NCI-H1092 (cell line): ENCODE data around the gene BGLAP.
A peak's percentile ranks its signal among the peaks of the same experiment; 100 is the strongest.
"Not testable (repeated sequence)": the region's sequence is repeated elsewhere in the genome, so short reads cannot be mapped to it uniquely, and the experiment has no call there.

Experiments
- DNase-seq: peaks from one replicate; lab custom pipeline; 2025; lab: John Stamatoyannopoulos, UW

Gene BGLAP

GRCh38 chr1:156241926-156242325 is at the start of gene BGLAP:
TSS of gene BGLAP (plus strand) at chr1:156242184. CDS start at chr1:156242232, 48 bp downstream.
- DNase-seq, result no peak

DNA sequence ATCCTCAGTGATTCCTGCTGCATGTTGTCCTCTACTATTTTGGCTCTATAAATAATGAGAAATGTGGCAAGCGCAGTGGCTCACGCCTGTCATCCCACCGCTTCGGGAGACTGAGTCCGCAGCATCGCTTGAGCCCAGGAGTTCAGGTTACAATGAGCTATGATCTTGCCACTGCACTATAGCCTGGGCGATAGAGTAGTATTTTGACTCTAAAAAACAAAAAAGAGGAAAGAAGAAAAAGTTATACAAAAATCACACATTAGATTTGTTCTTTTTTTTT is 48.8 kb upstream of the BGLAP start:
- no peak for DNase-seq

- DNase-seq, result peak; percentile 100
Measured at GRCh38 chr1:156193488-156194299, 48.3 kb upstream of the BGLAP start, which contains the start of gene SLC25A44. TSS of gene SLC25A44 (plus strand) at chr1:156194104. CDS start at chr1:156199848, 5,744 bp downstream.

DNA sequence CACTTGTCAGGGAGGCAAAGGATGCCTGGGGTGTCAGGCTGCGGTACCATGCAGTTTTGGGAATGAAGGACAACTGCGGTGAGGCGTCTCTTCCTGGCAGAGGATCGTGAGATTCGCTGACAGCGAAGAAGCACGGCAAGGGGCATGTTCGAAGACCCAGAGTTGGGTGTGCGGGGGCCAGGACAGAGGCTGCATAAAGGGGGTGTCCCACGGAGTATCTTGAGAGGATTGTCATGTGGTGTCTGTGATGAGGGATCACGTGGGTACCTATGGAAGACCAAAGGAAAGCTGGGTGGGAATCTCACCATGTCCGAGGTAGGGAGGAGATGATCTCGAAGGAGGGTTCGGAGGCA is 47.7 kb upstream of the BGLAP start:
- no peak for DNase-seq

GRCh38 chr1:156195853-156196252 is 46.1 kb upstream of the BGLAP start:
- no peak for DNase-seq

DNA sequence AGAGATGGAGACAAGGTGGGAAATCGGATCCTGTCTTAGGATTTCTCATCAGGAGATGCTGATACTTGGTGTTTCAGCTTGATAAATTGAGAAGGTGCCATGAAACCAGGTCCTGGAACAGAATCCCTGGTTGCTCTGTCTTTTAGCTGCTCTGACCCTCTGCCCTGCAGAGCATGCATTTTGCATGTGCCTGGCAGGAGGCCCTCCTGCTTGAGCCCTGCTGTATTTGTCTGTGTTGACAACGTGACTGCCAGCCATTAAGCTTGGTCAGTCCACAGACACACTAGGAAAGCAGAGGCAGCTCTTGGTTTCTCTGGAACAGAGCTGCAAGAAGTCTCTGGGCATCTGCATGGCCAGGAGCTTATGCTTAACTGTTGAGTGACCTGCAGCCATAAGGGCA is 45.5 kb upstream of the BGLAP start:
- no peak for DNase-seq

- no peak for DNase-seq
Measured at GRCh38 chr1:156198831-156199349, 43.1 kb upstream of the BGLAP start.

- DNase-seq, result no peak
Measured at GRCh38 chr1:156200044-156200443, 41.9 kb upstream of the BGLAP start.

GRCh38 chr1:156203331-156203730 is 38.7 kb upstream of the BGLAP start:
- DNase-seq, result no peak

GRCh38 chr1:156204686-156205085 is 37.3 kb upstream of the BGLAP start:
- DNase-seq, result no peak

DNA sequence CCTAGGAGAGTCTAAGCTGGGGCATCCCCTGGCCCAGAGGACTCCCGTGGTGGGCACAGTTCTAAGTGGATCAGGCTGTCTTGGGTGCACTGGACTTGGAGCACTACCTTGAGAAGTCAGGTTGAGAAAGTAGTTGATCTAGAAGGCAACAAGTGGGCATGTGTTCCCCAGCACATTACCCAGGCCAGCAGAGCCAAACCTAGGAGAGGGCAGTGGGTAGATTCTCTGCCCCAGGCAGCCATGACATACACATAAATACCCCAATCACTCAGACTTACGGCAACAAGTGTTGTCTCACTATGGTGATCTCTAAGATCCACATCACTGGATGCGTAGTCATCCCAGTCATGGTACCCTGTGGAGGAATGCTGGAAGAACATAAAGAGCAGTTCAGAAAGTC is 30.7 kb upstream of the BGLAP start:
- no peak for DNase-seq

- no peak for DNase-seq
Measured at GRCh38 chr1:156212130-156212529, 29.9 kb upstream of the BGLAP start.

DNA sequence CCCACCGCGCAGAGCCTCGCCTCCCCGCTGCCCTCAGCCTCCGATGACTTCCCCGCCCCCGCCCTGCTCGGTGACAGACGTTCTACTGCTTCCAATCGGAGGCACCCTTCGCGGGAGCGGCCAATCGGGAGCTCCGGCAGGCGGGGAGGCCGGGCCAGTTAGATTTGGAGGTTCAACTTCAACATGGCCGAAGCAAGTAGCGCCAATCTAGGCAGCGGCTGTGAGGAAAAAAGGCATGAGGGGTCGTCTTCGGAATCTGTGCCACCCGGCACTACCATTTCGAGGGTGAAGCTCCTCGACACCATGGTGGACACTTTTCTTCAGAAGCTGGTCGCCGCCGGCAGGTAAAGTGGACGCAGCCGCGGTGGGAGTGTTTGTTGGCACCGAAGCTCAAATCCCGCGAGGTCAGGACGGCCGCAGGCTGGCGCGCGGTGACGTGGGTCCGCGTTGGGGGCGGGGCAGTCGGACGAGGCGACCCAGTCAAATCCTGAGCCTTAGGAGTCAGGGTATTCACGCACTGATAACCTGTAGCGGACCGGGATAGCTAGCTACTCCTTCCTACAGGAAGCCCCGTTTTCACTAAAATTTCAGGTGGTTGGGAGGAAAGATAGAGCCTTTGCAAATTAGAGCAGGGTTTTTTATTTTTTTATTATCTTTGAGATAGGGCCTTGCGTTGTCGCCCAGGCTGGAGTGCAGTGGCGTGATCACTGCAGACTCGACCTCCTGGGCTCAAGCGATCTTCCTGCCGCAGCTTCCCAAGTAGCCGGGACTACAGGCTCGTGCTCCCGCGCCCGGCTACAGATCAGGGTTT is 28.9 kb upstream of the BGLAP start, which contains the start of gene PMF1:
Gene PMF1, plus strand, starts transcription at position 175 of the 811 bp plus-strand sequence. Its CDS starts 9 bp downstream, at position 184.
- peak; percentile 97 for DNase-seq

DNA sequence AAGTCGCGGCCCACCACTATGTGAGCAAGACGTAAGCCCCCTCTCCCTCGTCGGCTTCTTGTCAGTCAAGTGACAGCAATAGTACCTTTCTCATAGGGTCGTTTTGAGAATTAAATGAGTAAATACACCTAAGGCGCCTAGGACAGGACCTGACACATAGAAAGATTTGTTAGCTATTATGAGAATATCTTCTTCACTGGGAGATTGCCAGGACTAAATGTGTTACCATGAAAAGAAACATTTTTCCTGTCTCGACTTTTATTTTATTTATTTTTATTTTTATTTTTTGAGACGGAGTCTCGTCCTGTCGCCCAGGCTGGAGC is 28.4 kb upstream of the BGLAP start:
- no peak for DNase-seq

DNA sequence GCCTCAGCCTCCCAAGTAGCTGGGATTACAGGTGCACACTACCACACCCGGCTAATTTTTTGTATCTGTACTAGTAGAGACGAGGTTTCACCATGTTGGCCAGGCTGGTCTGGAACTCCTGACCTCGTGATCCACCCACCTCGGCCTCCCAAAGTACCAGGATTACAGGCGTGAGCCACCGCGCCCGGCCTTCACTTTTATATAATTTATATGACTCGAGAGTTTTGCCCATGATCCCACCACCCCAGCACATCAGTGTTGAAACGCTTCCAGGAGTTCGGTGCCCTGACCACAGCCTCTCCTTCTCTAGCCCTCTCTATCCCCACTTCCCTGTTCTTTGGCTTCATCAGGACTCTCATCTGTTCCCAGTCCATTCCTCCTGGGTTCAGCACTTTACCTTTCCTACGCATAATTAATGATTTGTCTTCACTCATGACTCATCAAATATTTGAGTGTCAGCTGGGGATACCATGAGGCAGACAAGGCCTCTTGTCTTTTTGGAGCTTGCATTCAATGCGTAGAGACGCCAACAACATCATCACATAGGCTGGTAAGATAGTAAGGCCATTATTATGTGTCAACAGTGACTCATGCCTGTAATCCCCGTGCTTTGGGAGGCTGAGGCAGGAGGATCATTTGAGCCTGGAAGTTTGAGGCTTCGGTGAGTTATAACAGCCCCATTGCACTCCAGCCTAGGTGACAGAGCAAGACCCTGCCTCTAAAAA is 27.8 kb upstream of the BGLAP start:
- DNase-seq, result no peak

GRCh38 chr1:156216361-156217086 is 25.5 kb upstream of the BGLAP start:
- DNase-seq, result not testable (repeated sequence)

DNA sequence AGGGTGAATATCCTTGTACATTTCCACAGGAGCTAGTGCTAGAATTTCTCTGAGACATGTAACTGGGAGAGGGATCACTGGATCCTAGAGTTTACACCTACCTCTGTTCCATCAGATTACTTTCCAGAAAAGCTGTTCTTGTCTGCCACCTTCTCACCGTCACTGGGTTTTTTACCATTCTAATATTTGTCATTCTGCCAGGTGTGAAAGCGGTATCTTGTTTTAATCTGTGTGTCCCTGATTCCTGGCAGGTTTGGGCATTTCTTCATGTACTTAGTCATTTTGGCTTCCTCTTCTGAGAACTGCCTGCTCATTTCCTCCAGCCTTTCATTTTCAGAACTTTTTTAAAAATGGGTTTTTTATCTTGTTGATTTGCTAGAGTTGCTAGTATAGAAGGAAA is 24.1 kb upstream of the BGLAP start:
- DNase-seq, result no peak

GRCh38 chr1:156220226-156220625 is 21.8 kb upstream of the BGLAP start:
- DNase-seq, result no peak

GRCh38 chr1:156221986-156222692 is 19.8 kb upstream of the BGLAP start:
- DNase-seq, result no peak

DNA sequence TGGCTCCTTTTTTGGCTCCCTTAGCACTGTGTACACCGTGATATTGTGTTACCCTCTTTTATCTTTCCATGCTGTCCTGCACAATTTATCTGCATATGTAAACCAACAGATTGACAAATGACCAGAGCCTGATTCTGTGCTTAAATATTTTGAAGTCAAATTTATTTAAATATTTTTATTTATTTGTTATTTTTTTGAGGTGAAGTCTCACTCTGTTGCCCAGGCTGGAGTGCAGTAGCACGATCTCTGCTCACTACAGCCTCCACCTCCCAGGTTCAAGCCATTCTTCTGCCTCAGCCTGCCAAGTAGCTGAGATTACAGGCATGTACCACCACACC is 16.3 kb upstream of the BGLAP start:
- DNase-seq, result no peak

DNA sequence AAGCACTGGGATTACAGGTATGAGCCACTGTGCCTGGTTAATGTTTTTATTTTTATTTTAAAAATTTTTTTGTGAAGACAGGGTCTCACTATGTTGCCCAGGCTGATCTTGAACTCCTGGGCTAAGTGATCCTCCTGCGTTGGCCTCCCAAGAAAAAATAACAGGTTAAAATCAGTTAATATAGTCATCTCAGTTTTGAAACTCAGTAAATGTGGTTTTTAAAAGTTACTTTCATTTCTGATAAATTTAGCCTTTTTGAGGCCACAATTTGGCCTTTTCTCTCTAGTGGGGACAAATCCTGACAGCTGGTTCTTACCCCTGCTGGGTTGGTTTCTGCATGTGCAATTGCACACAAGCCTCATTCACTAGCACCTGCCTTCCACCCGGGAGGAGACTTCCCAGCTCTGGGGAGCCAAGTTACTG is 15.9 kb upstream of the BGLAP start:
- DNase-seq, result no peak
